GM19397 (cell line): ENCODE results near the gene UBE2QL1.

Experiments used
- ATAC-seq: cut with Tn5 transposase; IDR thresholded peaks from one replicate; pipeline ENCODE4 v1.9.1; 2021; ENCODE audit warnings: mild to moderate bottlenecking, moderate library complexity; ENCODE audit not compliant: unreplicated experiment

UBE2QL1 gene

GRCh38 chr5:6427694-6428093, 21.0 kb upstream of the UBE2QL1 start:
- ATAC-seq = no peak

DNA sequence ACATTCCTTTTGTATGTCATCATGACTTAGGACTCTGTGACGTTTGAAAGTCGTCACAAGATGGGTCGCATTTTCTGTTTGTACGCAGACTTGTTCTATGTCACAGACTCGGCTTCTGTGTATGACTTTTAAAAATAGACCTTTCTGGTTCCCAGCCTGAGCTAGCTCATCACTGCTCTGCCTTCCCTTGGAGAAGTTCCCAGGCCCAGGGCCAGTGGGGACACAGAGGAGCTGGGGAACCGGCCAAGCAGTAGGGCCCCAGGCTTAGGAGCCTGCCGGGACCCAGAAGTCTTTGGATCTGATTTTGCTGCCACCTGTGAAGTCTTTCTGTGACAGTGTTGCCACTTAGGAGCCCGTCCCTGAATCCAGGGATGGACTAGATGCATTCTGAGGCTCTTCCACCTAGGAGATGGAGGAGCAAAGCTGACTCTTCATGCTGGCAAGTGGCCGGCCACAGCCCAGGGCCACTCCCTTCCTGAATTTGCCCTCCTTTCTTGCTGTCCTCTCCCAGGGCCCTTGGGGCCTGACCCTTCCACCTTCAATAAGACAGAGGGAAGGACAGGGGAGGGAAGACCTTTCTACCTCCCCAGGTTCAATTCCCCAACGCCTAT, 18.1 kb upstream of the UBE2QL1 start:
- no peak for ATAC-seq

- ATAC-seq = no peak
These were observed 17.2 kb upstream of the UBE2QL1 start for GRCh38 chr5:6431214-6432195.

- ATAC-seq = no peak
These were observed 16.5 kb upstream of the UBE2QL1 start for GRCh38 chr5:6432206-6432605.

- no peak for ATAC-seq
These were observed 13.9 kb upstream of the UBE2QL1 start for GRCh38 chr5:6434731-6435130.

DNA sequence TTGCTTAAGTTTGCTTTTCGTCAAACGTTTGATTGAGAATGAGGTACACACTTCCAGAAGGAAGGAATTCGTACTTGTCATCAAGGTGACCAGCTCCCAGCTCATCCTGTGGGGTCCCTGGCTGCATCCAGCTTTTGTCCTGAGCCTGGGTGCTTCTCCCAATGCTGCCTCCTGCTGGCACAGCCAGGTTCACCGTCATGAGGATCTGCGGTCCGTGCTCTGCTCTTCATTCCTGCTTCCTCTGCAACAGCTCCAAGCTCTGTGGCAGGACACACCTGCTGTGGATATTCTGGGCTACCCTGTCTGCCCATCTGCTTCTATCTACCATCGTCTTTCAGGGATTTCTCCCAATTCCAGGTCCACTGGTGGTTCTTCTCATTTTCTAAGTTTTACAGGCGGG, 13.3 kb upstream of the UBE2QL1 start:
- no peak for ATAC-seq

GRCh38 chr5:6436715-6437331, 11.8 kb upstream of the UBE2QL1 start:
- ATAC-seq = no peak

- ATAC-seq = no peak
These were observed 8.8 kb upstream of the UBE2QL1 start for GRCh38 chr5:6439588-6440550.

GRCh38 chr5:6442333-6442732, 6.3 kb upstream of the UBE2QL1 start:
- ATAC-seq = no peak

GRCh38 chr5:6443326-6443725, 5.3 kb upstream of the UBE2QL1 start:
- ATAC-seq = no peak

GRCh38 chr5:6446042-6446441, 2.6 kb upstream of the UBE2QL1 start:
- ATAC-seq = no peak

DNA sequence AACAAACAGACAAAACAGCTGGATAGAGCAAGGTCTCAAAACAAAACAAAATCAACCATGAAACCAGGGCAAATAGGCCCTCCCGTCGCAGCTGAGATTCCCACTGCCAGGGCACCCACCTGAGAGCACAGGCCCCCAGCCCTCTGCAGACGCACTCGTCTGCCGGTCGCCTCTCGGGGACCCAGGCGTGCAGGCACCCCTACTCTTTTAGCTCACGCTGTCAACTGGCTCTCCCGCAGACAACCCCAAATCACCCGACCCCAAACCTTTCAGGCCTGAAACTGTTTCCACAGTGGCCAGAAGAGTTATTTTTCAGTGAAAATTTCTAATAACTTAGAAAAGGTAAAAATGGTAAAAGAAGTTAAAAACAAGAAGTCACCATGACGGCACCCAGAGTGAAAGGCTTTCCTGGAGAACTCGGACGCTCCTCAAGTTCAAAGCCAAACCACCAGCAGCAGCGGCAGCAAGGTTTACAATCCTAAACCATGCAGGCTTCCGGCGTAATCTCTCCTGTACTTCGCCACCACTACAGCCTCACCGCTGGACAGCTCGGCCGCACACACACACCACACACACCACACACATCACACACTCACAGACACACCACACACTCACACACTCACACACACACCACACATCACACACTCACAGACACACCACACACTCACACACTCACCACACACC, 1.9 kb upstream of the UBE2QL1 start:
- no peak for ATAC-seq

- no peak for ATAC-seq
These were observed 1.1 kb upstream of the UBE2QL1 start for GRCh38 chr5:6447384-6448140.

GRCh38 chr5:6448141-6448491, 543 bp upstream of the UBE2QL1 start:
- ATAC-seq = no peak

- no peak for ATAC-seq
These were observed 953 bp downstream of the UBE2QL1 start for GRCh38 chr5:6449465-6450158.

DNA sequence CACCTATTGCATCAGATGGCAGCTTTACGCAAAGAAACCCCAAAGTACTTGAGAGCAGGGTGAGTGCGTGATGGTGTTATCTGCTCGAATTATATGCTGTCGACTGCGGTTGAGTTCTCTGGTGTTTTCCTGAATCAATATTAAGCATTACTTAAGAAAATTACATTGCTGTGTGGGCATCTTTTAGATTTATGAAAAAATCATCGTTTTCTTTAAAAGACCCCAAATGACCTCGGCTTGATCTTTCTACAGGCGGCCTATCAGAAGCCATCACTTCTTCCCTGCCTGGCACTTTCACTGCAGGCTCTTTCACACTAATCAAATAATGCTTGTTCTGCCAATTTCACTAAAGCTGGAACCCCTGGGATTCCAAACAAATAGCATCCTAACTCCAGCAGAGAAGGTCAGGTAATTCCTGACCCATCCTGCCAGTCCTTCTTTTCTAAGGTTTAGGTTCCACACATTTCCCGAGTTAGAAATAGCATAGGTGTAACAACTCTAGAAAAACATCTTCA, 1.7 kb downstream of the UBE2QL1 start:
- no peak for ATAC-seq

DNA sequence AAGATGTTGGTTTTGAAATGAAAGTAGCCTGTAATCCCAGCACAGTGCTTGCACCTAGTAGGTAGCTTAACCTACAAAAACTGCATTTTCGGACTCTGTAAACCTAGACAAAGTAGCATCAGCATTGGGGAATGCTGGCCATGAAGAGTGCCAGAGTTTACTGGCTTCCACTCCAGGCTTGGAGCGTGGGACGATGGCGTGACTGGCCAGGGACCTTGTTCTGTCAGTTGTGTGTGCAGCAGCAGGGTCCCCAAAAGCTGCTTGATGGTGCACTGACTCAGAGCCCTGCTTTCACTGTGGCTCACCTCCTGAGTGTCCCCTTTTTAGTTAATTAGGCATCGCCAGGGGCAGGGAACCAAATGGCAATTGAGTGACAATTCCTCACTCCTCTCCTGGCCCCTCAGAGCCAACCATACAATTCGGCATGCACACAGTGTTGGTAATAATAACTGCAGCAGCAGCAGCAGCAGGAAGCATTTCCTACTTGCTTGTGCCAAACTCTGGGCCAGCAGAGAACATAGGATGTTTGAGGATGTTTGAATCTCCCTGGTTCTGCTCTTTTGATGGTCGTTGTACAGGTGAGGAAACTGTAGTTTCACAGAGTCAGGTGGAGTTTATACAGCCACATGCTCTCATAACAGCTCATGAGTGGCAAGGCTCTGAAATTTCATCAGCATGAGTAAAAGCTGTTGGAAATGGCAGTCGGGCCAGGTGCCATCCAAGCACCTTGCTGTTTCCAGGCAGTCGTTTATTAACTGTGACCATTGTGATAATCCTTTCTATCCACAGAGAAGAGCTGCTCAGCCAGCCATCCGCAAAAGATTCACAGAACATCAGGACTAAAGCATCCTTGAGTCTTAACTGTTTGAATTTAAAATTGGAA, 4.2 kb downstream of the UBE2QL1 start:
- no peak for ATAC-seq
